ENCODE results near the gene ABHD5.

GRCh38 chr3:43776101-43776500, 85.4 kb downstream of the ABHD5 start:
- TF ChIP-seq CTCF (IDR thresholded peaks at IDR 0.05) (no peak), POLR2A (IDR thresholded peaks at IDR 0.05) (no peak)

Data from Peyer's patch (tissue), 4 donors.